GM21423 (cell line): Measurements from ENCODE around the gene SYT14.
"Not testable (repeated sequence)": the region's sequence is repeated elsewhere in the genome, so short reads cannot be mapped to it uniquely, and the experiment has no call there.

Source experiments
- ATAC-seq: cut with Tn5 transposase; IDR thresholded peaks from one replicate; pipeline ENCODE4 v1.9.1; 2021; ENCODE audit warnings: mild to moderate bottlenecking, moderate library complexity; ENCODE audit not compliant: unreplicated experiment

Gene SYT14

DNA sequence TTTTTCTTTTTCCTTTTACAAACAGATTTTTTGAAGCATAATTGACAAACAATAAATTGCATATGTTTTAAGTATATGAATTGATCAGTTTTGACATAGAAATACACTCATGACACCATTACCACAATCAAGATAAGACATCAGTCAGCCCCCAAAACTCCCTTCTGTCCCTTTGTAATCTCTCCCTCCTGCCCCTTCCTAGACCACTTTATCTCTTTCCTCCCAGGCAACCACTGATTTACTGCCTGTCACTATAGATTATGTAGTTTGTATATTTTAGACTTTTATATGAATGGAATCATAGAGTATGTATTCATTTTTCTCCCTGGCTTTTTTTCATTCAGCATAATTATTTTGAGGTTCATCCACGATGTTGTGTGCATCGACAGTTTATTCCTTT lies 6.9 kb upstream of the SYT14 start:
- ATAC-seq: no peak

DNA sequence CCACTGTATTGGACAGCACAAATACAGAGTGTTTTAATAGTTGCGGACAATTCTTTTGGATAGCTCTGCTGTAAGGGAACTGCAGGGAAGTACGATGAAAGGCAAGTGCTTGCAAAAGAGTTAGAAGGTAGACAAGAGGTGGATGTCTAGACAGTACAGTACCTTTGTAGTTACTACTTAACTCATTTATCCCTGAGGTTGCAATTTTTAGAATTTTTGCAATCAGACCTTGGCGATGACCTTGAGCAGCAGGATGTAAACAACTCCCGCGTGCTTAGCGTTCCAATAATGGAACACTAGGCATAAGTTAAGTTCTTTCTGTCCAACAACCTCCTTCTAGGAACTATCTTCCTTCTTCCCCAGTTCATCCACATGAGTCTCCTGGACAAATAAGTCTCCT lies 1.9 kb upstream of the SYT14 start:
- ATAC-seq: no peak

GRCh38 chr1:209945377-209945776 lies 7.4 kb downstream of the SYT14 start:
- ATAC-seq: no peak

DNA sequence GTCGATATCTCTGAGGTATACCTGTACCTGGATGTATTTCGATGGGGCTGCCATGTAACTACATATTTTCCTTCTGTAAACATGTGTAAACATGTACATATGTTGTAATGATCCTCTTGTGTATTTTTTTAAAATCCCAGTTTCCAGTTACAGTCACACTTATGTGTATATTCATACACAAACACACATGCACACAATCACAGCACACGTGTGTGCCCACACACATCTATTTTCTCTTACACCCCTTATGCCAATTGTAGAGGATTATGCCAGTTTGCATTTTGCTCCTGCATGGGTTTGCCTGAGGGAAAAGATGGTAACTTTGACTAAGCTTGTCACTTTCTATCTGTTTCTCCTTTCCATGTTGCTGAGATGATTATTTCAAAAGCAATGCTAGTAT lies 10.1 kb downstream of the SYT14 start:
- no peak for ATAC-seq

- no peak for ATAC-seq
Measured at GRCh38 chr1:209956116-209956515, 18.1 kb downstream of the SYT14 start.

DNA sequence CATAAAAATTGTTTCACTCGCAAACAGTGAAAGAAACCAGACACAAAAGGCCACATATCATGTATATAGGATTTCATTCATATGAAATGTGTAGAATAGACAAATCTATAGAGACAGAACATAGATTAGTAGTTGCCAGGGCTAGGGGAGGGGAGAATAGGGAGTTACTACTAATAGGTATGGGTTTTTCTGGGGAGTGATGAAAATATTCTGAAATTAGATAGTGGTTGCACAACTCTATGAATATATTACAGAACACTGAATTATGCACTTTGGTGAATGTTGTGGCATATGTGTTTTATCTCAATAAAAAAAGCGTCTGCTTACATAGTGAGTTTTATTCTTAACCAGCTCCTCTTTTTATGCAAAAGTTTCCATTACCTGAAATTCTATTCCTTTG lies 21.6 kb downstream of the SYT14 start:
- no peak for ATAC-seq

DNA sequence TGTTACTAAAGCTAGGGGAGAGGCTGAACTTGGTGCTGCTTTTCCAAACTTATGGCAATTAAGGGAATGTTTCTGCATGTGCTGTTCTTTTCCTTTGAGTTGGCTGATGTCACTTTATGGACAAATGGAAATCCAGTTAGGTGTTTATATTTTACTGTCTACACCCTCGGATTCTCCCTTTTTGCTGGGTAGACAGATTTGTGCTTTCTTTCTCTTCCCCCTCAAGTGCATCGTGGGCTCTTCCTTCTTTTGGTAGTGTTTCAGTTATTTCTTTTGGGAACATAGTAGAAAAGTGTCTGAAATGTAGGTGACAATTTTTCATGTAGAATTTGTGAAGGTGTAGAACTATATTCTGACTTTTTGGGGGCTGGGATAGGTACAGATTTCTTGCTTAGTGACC lies 22.9 kb downstream of the SYT14 start:
- no peak for ATAC-seq

DNA sequence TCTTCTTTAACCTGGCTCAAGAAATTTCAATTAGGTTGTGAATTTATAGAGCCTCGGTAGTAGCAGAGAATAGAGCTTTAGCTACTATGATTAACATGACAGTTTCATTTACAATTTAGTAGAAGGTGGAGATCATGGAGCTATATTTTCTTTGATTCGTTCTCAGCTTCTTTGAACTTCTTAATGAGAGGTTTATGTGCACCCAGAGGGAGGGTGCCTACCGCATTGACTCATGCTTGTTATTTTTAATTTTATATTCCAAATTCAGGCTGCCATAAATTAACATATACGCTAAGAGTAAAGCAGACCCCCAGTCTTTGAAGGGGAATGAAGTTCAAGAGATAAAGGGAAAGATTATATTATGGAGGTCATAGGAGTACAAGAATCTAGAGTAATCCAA lies 24.4 kb downstream of the SYT14 start:
- no peak for ATAC-seq

DNA sequence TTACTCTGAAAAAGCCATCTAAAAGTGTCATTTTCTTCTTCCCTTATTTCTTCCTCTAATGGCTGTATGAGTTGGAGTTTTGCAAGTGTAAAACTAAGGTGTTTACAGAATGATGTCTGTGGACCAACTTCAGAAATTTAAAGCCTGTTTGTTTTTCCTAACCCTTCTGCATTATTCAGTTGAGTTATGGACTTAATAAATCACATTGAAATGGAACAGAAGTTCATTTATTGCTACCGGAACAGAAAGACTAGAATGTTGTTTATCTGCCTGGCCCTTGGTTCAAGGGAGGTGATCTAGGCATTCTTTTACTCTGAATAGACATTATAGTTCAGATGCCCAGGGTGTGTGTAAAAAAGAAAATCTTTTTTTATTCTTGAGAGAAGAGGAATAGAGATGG lies 24.8 kb downstream of the SYT14 start:
- no peak for ATAC-seq

DNA sequence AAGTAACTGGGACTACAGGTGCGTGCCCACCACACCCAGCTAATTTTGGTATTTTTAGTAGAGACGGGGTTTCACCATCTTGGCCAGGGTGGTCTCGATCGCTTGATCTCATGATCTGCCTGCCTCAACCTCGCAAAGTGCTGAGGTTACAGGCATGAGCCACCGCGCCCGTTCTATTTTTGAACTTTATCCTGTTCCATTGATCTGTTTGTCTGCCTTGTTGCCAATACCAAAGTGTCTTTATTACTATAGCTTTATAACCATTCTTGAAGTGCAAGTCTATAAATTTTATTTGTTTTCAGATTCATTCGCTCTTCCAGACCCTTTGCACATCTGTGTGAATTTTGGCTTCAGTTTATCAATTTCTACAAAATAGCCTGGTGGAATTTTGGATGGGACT lies 28.0 kb downstream of the SYT14 start:
- no peak for ATAC-seq

DNA sequence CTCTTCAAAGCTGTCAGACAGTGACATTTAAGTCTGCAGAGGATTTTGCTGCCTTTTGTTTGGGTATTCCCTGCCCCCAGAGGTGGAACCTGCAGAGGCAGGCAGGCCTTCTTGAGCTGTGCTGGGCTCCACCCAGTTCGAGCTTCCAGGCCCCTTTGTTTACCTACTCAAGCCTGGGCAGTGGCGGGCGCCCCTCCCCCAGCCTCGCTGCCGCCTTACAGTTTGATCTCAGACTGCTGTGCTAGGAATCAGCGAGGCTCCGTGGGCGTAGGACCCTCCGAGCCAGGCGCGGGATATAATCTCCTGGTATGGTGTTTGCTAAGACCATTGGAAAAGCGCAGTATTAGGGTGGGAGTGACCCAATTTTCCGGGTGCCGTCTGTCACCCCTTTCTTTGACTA lies 40.7 kb downstream of the SYT14 start:
- not testable (repeated sequence) for ATAC-seq

GRCh38 chr1:209983953-209984352 lies 45.9 kb downstream of the SYT14 start:
- ATAC-seq: no peak

DNA sequence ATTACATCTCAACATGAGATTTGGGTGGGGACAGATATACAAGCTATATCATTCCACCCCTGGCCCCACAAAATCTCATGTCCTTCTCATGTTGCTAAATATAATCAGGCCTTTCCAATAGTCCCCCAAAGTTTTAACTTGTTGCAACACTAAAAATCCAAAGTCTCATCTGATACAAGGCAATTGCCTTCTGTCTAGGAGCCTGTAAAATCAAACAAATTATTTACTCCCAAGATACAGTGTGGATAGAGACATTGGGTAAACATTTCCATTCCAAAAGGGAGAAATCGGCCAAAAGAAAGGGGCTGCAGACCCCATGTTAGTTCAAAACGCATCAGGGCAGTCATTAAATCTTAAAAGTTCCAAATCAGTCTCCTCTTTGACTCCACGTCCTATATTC lies 47.0 kb downstream of the SYT14 start:
- no peak for ATAC-seq

- no peak for ATAC-seq
Measured at GRCh38 chr1:209988706-209989105, 50.7 kb downstream of the SYT14 start.

- no peak for ATAC-seq
Measured at GRCh38 chr1:209989525-209989924, 51.5 kb downstream of the SYT14 start.

DNA sequence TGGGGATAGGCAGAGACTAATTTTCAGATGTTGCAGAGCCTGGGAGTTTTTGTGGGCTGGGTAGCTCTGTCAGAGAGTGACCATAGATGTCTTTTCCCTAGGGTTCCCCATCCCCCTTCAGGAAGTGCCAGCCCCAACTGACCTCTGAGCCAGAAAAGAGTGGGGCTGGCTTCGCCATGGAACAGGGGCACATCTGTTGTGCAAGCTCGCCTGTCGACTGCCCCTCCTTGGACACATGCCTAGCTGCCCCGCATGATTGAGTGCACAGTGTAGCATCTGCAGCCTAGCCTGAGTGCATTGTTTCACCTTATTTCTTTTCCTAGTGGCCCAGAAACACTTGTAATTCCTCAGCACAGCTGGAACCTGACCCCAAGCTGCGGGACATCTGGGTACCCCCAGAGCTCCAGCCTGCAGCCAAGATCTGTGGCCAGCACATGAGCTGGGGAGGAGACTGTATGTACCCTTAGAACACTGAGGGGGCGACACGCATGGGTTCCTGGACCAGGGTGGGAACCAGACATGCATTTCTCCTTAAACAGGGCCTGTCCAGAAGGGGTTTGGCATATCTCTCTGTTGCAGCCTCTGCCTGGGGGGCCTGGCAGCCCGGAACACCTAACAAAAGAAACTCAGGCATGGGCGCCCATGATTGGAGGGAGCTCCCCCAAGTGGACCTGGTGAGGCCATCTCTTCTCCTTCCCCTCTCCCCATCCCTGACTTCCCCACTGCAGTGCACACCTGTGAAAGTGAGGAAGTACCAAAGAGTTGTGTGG lies 55.2 kb downstream of the SYT14 start:
- no peak for ATAC-seq

DNA sequence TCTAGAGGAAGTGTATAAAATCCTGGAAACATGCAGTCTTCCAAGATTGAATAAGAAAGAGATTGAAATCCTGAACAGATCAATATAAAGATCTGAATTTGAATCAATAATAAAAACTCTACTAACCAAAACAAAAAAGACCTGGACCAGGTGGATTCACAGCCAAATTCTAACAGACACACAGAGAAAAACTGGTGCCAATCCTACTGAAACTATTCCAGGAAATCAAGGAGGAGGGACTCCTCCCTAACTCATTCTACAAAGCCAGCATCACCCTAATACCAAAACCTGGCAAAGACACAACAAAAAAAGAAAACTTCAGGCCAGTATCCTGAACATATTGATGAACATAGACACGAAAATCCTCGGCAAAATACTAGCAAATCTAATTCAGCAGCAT lies 58.3 kb downstream of the SYT14 start:
- no peak for ATAC-seq

- no peak for ATAC-seq
Measured at GRCh38 chr1:209999005-209999404, 61.0 kb downstream of the SYT14 start.

DNA sequence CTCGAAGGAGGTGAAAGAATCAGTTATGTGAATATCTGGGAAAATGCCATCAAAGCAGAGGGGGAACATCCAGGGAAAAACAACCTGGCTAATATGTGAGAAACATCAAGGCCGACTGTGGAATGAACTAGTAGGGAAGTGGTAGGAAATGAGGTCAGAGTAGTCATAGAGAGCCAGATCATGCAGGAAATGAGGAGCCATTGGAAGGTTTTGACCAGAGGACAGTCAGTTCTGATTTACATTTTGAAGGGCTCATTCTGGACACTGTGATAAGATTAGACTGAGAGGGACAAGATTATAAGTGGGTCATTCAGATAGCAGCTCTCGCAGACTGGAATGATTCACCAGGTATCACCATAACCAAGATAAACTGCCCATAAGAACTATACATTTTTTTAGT lies 63.7 kb downstream of the SYT14 start:
- no peak for ATAC-seq

DNA sequence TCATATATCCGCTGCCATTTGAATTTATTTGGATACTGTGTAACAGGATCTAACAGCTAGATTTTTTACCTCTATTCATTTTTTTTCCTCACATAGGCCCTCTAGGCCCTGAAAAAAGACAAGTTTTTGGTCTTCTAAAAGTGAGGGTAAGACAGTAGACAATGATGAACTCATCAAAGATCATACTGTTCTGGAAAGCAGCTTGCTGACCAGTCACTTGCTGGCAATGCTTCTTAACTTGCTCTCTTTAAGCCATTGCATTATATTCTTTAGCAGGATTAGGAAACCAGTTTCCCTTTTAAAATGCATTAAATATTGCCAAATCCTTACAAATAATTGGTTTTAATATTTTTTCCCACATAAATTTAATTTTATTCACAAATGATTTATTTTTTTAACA lies 65.5 kb downstream of the SYT14 start:
- no peak for ATAC-seq

GRCh38 chr1:210010161-210010560 lies 72.1 kb downstream of the SYT14 start:
- no peak for ATAC-seq

DNA sequence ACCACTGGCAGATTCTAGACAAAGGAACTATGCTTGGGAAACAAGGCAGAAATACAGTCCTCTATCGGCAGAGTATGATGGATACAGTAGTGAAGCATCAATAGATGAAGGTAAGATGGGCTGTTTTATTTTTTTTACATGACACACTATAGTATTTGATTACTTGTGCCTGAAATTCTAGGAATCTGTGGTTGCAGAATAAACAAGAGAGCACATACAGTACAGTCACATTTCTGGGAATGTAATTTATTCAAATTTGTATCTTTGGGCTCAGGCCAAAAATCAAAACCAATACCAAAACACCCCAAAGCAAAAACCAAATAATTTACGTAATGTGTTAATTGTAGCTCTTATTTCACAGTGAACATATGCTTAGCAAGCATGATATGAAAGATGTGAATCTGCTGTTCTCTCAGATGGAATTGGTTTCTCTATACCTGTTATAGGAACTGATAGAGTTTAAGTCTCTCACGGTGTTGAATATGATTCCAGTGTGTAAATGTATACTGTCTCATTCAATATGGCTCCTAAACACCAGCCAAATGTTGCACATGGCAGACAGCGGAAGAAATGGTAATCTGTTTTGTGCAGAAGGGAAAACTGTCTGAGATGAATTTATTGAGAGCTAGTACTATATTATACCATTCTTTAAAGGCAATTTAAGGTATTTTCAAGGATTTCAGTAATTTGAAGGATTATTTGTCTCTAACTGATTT lies 83.3 kb downstream of the SYT14 start:
- no peak for ATAC-seq

DNA sequence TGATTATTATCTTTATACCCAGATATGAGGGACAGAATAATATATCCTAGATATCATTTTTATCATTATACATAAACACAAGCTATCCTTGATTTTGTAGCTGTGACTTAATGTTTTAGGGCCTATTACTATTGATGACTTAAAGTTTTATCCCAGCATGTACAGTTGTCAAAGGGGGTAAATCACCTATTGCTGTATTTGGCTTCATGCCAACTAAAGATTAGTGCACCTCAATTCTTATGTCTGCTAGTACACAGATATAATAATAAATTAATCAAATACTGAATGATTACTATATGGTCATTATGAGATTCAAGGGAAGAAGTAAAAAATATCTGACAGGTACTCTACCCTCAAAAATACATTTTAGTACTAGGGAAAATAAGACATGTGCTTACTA lies 84.0 kb downstream of the SYT14 start:
- ATAC-seq: no peak
